Measurements from ENCODE around the gene NMNAT2. TPM values are rescaled to one million over a fixed set of nuclear protein-coding genes. Genes with fewer than 3 reads are reported as not detected.

Gene NMNAT2
- total and polyA plus RNA-seq, 2 of the 13 experiments (the other 11 are each of a cell fraction or from before 2014, with no cell fraction given) = not detected

DNA sequence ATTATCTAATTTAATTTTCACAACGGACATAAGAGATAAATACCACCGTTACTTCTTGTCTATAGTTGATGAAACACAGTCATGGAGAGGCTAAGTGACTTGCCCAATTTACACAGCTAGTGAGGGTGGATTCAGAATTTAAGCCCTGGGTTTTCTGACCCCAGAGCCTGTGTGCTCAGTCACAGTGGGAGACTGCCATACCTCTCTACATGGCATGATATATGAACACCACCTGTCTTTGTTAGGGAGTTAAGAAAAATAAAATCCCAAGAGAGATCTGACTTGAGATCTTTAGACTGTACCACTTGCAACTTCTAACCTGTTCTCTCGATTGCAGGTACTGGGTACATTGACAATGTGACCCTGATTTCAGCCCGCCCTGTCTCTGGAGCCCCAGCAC, 191.8 kb downstream of the NMNAT2 start:
- WGBS (ENCODE audit: low lambda C conversion rate) = 7% methylated on average over 3 of the region's 4 CpGs
- no peak overlapping the region for H3K27ac ChIP-seq (ENCODE audit: extremely low read length, insufficient read depth, low read length)
- no peak overlapping the region for H3K4me3 ChIP-seq (replicated peaks in 1 of 3; ENCODE audit: insufficient read depth in 1 of 3, low read depth in 2 of 3, low read length in 3 of 3)
- no peak overlapping the region for H2AFZ ChIP-seq (ENCODE audit: low read length)
- no peak overlapping the region for H3K9ac ChIP-seq (ENCODE audit: insufficient read depth, low read depth, low read length)
- H3K27me3 ChIP-seq (ENCODE audit: control insufficient read depth in 1 of 2, insufficient read depth in 2 of 2, low read length in 2 of 2) = 0 out of 5 replicates have a peak, but pooled peaks cover 0 to 11% of the 10 kb centered on the region in 2 experiments
- DNase-seq (ENCODE audit: low spot score) (no peak), ATAC-seq (no peak), FAIRE-seq (no peak)
- intact Hi-C loops (cut with micrococcal nuclease; ENCODE audit: unreplicated experiment) = loop anchor here (5.0 kb wide), 1 partner anchor 204 kb away; the partner anchor contains the start of gene LAMC1
- TF ChIP-seq, protein P1, sequence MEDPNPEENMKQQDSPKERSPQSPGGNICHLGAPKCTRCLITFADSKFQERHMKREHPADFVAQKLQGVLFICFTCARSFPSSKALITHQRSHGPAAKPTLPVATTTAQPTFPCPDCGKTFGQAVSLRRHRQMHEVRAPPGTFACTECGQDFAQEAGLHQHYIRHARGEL (CRISPR knock-in tag; IDR thresholded peaks at IDR 0.05) = no peak
- TF ChIP-seq RAD51 (IDR thresholded peaks at IDR 0.05; ENCODE audit: borderline replicate concordance) = no peak
- no TSS peak for BruUV-seq (replicated peaks)
- H3K4me1 ChIP-seq (ENCODE audit: insufficient read depth, low read length) = peaks cover 20% of the 10 kb centered on the region
- no peak overlapping the region for H3K4me2 ChIP-seq (ENCODE audit: low read depth, low read length)
- ChIA-PET CTCF (ENCODE audit: low intra/inter-chr PET ratio, low total read pairs) (no interaction called here), POLR2A (no interaction called here)
- H3K36me3 ChIP-seq (replicated peaks in 1 of 2; ENCODE audit: control insufficient read depth in 1 of 2, insufficient read depth in 2 of 2, low read length in 2 of 2) = no peaks in the 10 kb centered on the region
- H3K9me3 ChIP-seq (ENCODE audit: low read length) = no peaks in the 10 kb centered on the region
- no peaks in the 10 kb centered on the region for H4K20me1 ChIP-seq (ENCODE audit: insufficient read depth, low read length)
- in situ Hi-C loops (cut with HindIII; ENCODE audit: extremely low pct_ligation_motif_present, low pct_unique_long_range_greater_than_20kb) = loop anchor here (5.0 kb wide), 1 partner anchor 264 kb away; no protein-coding TSS in a partner anchor
- H3K79me2 ChIP-seq (ENCODE audit: insufficient read depth, low read length) = no peaks in the 10 kb centered on the region

DNA sequence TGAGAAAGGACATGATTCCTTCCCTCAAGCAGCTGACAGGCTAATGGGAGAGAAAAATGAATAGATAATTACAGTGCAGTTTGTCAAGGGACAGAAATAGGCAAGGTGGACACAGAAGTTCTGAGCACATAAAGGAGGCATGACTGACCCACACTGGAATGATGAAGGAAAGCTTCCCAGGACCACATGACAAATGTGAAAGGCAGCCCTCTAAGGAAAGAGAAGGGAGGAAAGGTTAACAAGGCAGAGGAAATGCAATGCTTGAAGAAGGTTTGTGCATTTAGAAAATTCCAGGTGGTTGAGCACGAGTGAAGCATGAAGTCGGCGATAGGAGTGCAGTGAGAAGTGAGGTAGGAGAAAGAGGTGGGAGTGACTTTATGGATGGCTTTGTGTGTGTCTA, 194.7 kb downstream of the NMNAT2 start:
- Histone ChIP-seq H4K20me1 (ENCODE audit: insufficient read depth, low read length) (no peaks in the 10 kb centered on the region), H3K9me3 (ENCODE audit: low read length) (no peaks in the 10 kb centered on the region), H3K27me3 (ENCODE audit: control insufficient read depth in 1 of 2, insufficient read depth in 2 of 2, low read length in 2 of 2) (0 out of 5 replicates have a peak, but pooled peaks cover 0 to 11% of the 10 kb centered on the region in 2 experiments), H3K4me2 (ENCODE audit: low read depth, low read length) (no peak overlapping the region), H3K27ac (ENCODE audit: extremely low read length, insufficient read depth, low read length) (no peak overlapping the region), H3K79me2 (ENCODE audit: insufficient read depth, low read length) (no peaks in the 10 kb centered on the region), H3K4me1 (ENCODE audit: insufficient read depth, low read length) (peaks cover 2% of the 10 kb centered on the region; the same call in 1 of the 2 replicates), H2AFZ (ENCODE audit: low read length) (no peak overlapping the region), H3K9ac (ENCODE audit: insufficient read depth, low read depth, low read length) (no peak overlapping the region), H3K36me3 (replicated peaks in 1 of 2; ENCODE audit: control insufficient read depth in 1 of 2, insufficient read depth in 2 of 2, low read length in 2 of 2) (no peaks in the 10 kb centered on the region), H3K4me3 (replicated peaks in 1 of 3; ENCODE audit: insufficient read depth in 1 of 3, low read depth in 2 of 3, low read length in 3 of 3) (no peak overlapping the region)
- no TSS peak for BruUV-seq (replicated peaks)
- POLR2A ChIA-PET = no interaction called here
- TF ChIP-seq, protein P2, sequence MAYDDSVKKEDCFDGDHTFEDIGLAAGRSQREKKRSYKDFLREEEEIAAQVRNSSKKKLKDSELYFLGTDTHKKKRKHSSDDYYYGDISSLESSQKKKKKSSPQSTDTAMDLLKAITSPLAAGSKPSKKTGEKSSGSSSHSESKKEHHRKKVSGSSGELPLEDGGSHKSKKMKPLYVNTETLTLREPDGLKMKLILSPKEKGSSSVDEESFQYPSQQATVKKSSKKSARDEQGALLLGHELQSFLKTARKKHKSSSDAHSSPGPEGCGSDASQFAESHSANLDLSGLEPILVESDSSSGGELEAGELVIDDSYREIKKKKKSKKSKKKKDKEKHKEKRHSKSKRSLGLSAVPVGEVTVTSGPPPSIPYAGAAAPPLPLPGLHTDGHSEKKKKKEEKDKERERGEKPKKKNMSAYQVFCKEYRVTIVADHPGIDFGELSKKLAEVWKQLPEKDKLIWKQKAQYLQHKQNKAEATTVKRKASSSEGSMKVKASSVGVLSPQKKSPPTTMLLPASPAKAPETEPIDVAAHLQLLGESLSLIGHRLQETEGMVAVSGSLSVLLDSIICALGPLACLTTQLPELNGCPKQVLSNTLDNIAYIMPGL (CRISPR knock-in tag; IDR thresholded peaks at IDR 0.05; ENCODE audit: borderline replicate concordance in 1 of 2, low read depth in 1 of 2) = no peak
- in situ Hi-C loops (cut with HindIII; ENCODE audit: extremely low pct_ligation_motif_present, low pct_unique_long_range_greater_than_20kb) = no loop called here
- 29% methylated on average over 3 of the region's 3 CpGs for WGBS (ENCODE audit: low lambda C conversion rate)
- intact Hi-C loops (cut with micrococcal nuclease; ENCODE audit: unreplicated experiment) = no loop called here
- no peak for FAIRE-seq
- CTCF ChIA-PET (ENCODE audit: low intra/inter-chr PET ratio, low total read pairs) = no interaction called here
- no peak for DNase-seq (ENCODE audit: low spot score)
- ATAC-seq = no peak

All from HepG2 (cell line).